OCI-LY3 (cell line): Measurements from ENCODE around the gene TNFRSF6B.
"Not testable (repeated sequence)": the region's sequence is repeated elsewhere in the genome, so short reads cannot be mapped to it uniquely, and the experiment has no call there.

Experiments used
- CTCF ChIP-seq: fragments of 200-600, 300-600 bp; sonication (generic); IDR thresholded peaks from 2 replicates; pipeline ENCODE4 v1.5.1; 2014; ENCODE audit warnings: antibody characterized with exemption, low read length, low read depth
- EZH2phosphoT487 ChIP-seq: fragments of 200-600 bp; shearing (Covaris generic); IDR thresholded peaks from 2 replicates; pipeline ENCODE4 v1.6.1; 2018; ENCODE audit warnings: antibody characterized with exemption, mixed run types, low read depth

GRCh38 chr20:63650486-63650885, 46.0 kb upstream of the TNFRSF6B start:
- not testable (repeated sequence) for TF ChIP-seq CTCF, EZH2phosphoT487
